Trophoblast cell (in vitro differentiated cells and primary cell): ENCODE data around the gene LIF.
A peak's percentile ranks its signal among the peaks of the same experiment; 100 is the strongest.

Experiments used
- DNase-seq, 2 donors: peaks; one replicate each; pipeline ENCODE4 v3.0.0-alpha.2; 2016
- H2AFZ ChIP-seq: 2 replicates; pipeline ENCODE4 v1.6.1; 2013; ENCODE audit warnings: low read length, moderate library complexity, mild to moderate bottlenecking; ENCODE audit not compliant: insufficient read depth, poor library complexity
- H2AK5ac ChIP-seq: 2 replicates; pipeline ENCODE4 v1.6.1; 2013; ENCODE audit warnings: mild to moderate bottlenecking, low read length
- H2BK120ac ChIP-seq: 2 replicates; pipeline ENCODE4 v1.6.1; 2013; ENCODE audit warnings: low read length, mild to moderate bottlenecking, moderate library complexity; ENCODE audit not compliant: insufficient read depth, poor library complexity
- H2BK12ac ChIP-seq: 2 replicates; pipeline ENCODE4 v1.6.1; 2013; ENCODE audit warnings: mild to moderate bottlenecking, low read length, moderate library complexity
- H2BK5ac ChIP-seq: 2 replicates; pipeline ENCODE4 v1.6.1; 2013; ENCODE audit warnings: low read length, low read depth, moderate library complexity, mild to moderate bottlenecking; ENCODE audit not compliant: poor library complexity
- H3K14ac ChIP-seq: 2 replicates; pipeline ENCODE4 v1.6.1; 2013; ENCODE audit warnings: mild to moderate bottlenecking, low read length
- H3K18ac ChIP-seq: 2 replicates; pipeline ENCODE4 v1.6.1; 2013; ENCODE audit warnings: mild to moderate bottlenecking, low read length
- H3K23ac ChIP-seq: 2 replicates; pipeline ENCODE4 v1.6.1; 2013; ENCODE audit warnings: low read length
- H3K27ac ChIP-seq: 2 replicates; pipeline ENCODE4 v1.5.1; 2013; ENCODE audit warnings: low read depth, mild to moderate bottlenecking, inconsistent platforms, low read length, moderate library complexity
- H3K27me3 ChIP-seq: 2 replicates; pipeline ENCODE4 v1.6.1; 2013; ENCODE audit warnings: inconsistent platforms, mild to moderate bottlenecking, low read length, moderate library complexity; ENCODE audit not compliant: insufficient read depth
- H3K36me3 ChIP-seq, 2 experiments: 1 replicate in 1 of 2; 2 replicates in 1 of 2; pipeline ENCODE4 v1.6.1; 2013; ENCODE audit warnings: low read length in 2 of 2, mild to moderate bottlenecking in 2 of 2, moderate library complexity in 1 of 2; ENCODE audit not compliant: insufficient read depth in 2 of 2, control insufficient read depth in 1 of 2
- H3K4ac ChIP-seq: 2 replicates; pipeline ENCODE4 v1.6.1; 2013; ENCODE audit warnings: low read depth, mild to moderate bottlenecking, low read length, moderate library complexity
- H3K4me1 ChIP-seq, 2 experiments: 1 replicate in 1 of 2; 2 replicates in 1 of 2; pipeline ENCODE4 v1.6.1; 2013; ENCODE audit warnings: low read length in 2 of 2, mild to moderate bottlenecking in 2 of 2, moderate library complexity in 1 of 2; ENCODE audit not compliant: insufficient read depth in 2 of 2, control insufficient read depth in 1 of 2
- H3K4me2 ChIP-seq: 2 replicates; pipeline ENCODE4 v1.6.1; 2013; ENCODE audit warnings: inconsistent platforms, mild to moderate bottlenecking, low read length, moderate library complexity
- H3K4me3 ChIP-seq: 2 replicates; pipeline ENCODE4 v1.5.1; 2013; ENCODE audit warnings: mild to moderate bottlenecking, low read depth, low read length, inconsistent platforms
- H3K79me1 ChIP-seq: one replicate; pipeline ENCODE4 v1.6.1; 2013; ENCODE audit warnings: low read length
- H3K79me2 ChIP-seq: 2 replicates; pipeline ENCODE4 v1.6.1; 2013; ENCODE audit warnings: low read length, mild to moderate bottlenecking; ENCODE audit not compliant: control insufficient read depth, insufficient read depth, poor library complexity
- H3K9ac ChIP-seq: 2 replicates; pipeline ENCODE4 v1.6.1; 2013; ENCODE audit warnings: mild to moderate bottlenecking, low read length
- H3K9me3 ChIP-seq: 2 replicates; pipeline ENCODE4 v1.6.1; 2013; ENCODE audit warnings: low read depth, mild to moderate bottlenecking, control low read depth, inconsistent platforms, low read length; ENCODE audit not compliant: insufficient read depth
- H4K12ac ChIP-seq: 2 replicates; pipeline ENCODE4 v1.6.1; 2013; ENCODE audit warnings: low read depth, mild to moderate bottlenecking, low read length, moderate library complexity
- H4K8ac ChIP-seq: 2 replicates; pipeline ENCODE4 v1.6.1; 2013; ENCODE audit warnings: low read depth, mild to moderate bottlenecking, low read length, moderate library complexity
- H4K91ac ChIP-seq: one replicate; pipeline ENCODE4 v1.6.1; 2013; ENCODE audit warnings: low read depth, mild to moderate bottlenecking, low read length, moderate library complexity
- WGBS: extraction: QIAGEN DNeasy Blood & Tissue Kit; methylation state at CpG from one replicate; pipeline ENCODE4 v1.1.7; 2013; ENCODE audit warnings: missing lambda C conversion rate; ENCODE audit not compliant: insufficient read length, insufficient coverage; ENCODE audit errors: extremely low coverage; 5-methylcytosine and 5-hydroxymethylcytosine counted together

Gene LIF

GRCh38 chr22:30230787-30231461 lies 15.6 kb downstream of the LIF start:
- Histone ChIP-seq H3K27ac (no peak overlapping the region), H3K23ac (no peak overlapping the region), H3K14ac (no peak overlapping the region), H3K4me2 (no peak overlapping the region), H2BK120ac (no peak overlapping the region), H3K4me1 (peaks cover 29 to 37% of the 10 kb centered on the region in 2 experiments), H3K9me3 (no peaks in the 10 kb centered on the region), H2AK5ac (no peak overlapping the region), H4K91ac (no peak overlapping the region), H3K79me2 (no peaks in the 10 kb centered on the region), H2BK12ac (peak overlapping the region; percentile 71), H2BK5ac (no peak overlapping the region), H3K27me3 (no peaks in the 10 kb centered on the region), H3K79me1 (peaks cover 12% of the 10 kb centered on the region), H3K4ac (no peak overlapping the region), H4K8ac (no peak overlapping the region), H3K18ac (no peak overlapping the region), H4K12ac (no peak overlapping the region), H3K4me3 (no peak overlapping the region), H2AFZ (no peak overlapping the region), H3K9ac (no peak overlapping the region), H3K36me3 (no peaks in the 10 kb centered on the region)
- WGBS, result no CpG with 5 or more reads among the region's 9 CpGs
- no peak for DNase-seq

- Histone ChIP-seq H3K18ac (no peak overlapping the region), H2BK12ac (no peak overlapping the region), H3K4me1 (peaks cover 24 to 33% of the 10 kb centered on the region in 2 experiments), H3K4me3 (no peak overlapping the region), H3K9me3 (no peaks in the 10 kb centered on the region), H3K36me3 (no peaks in the 10 kb centered on the region), H2AFZ (no peak overlapping the region), H3K4me2 (no peak overlapping the region), H3K79me1 (peaks cover 9% of the 10 kb centered on the region), H2BK5ac (no peak overlapping the region), H3K14ac (no peak overlapping the region), H3K23ac (no peak overlapping the region), H2BK120ac (no peak overlapping the region), H3K27ac (no peak overlapping the region), H3K27me3 (no peaks in the 10 kb centered on the region), H3K9ac (no peak overlapping the region), H3K79me2 (no peaks in the 10 kb centered on the region), H4K8ac (no peak overlapping the region), H4K12ac (no peak overlapping the region), H2AK5ac (no peak overlapping the region), H4K91ac (no peak overlapping the region), H3K4ac (no peak overlapping the region)
- no CpG with 5 or more reads among the region's 3 CpGs for WGBS
- DNase-seq, result no peak
Observed at GRCh38 chr22:30230330-30230729, 16.2 kb downstream of the LIF start.

- Histone ChIP-seq H3K27ac (no peak overlapping the region), H2BK12ac (peak overlapping the region; percentile 70), H3K4me2 (no peak overlapping the region), H3K79me1 (peaks cover 3% of the 10 kb centered on the region), H3K18ac (peak overlapping the region; percentile 33), H2AFZ (no peak overlapping the region), H3K9me3 (no peaks in the 10 kb centered on the region), H3K23ac (no peak overlapping the region), H4K91ac (no peak overlapping the region), H3K9ac (no peak overlapping the region), H3K27me3 (no peaks in the 10 kb centered on the region), H2AK5ac (peak overlapping the region; percentile 85), H3K14ac (peak overlapping the region; percentile 76), H2BK120ac (no peak overlapping the region), H3K4me1 (peaks cover 24 to 31% of the 10 kb centered on the region in 2 experiments), H4K8ac (no peak overlapping the region), H3K4ac (no peak overlapping the region), H3K79me2 (no peaks in the 10 kb centered on the region), H2BK5ac (no peak overlapping the region), H3K36me3 (no peaks in the 10 kb centered on the region), H3K4me3 (no peak overlapping the region), H4K12ac (no peak overlapping the region)
- WGBS, result no CpG with 5 or more reads among the region's 21 CpGs
- no peak for DNase-seq
Observed at GRCh38 chr22:30228509-30229359, 17.8 kb downstream of the LIF start.

GRCh38 chr22:30227438-30228228 lies 18.9 kb downstream of the LIF start:
- Histone ChIP-seq H4K91ac (peak overlapping the region; percentile 17), H2BK5ac (no peak overlapping the region), H3K14ac (no peak overlapping the region), H3K4me1 (peaks cover 22 to 27% of the 10 kb centered on the region in 2 experiments), H3K9me3 (no peaks in the 10 kb centered on the region), H3K36me3 (no peaks in the 10 kb centered on the region), H2AFZ (no peak overlapping the region), H3K27ac (no peak overlapping the region), H3K27me3 (no peaks in the 10 kb centered on the region), H3K4me2 (no peak overlapping the region), H3K18ac (no peak overlapping the region), H3K79me2 (no peaks in the 10 kb centered on the region), H3K4me3 (no peak overlapping the region), H4K8ac (no peak overlapping the region), H3K4ac (no peak overlapping the region), H2BK12ac (no peak overlapping the region), H3K9ac (no peak overlapping the region), H2AK5ac (no peak overlapping the region), H3K23ac (no peak overlapping the region), H2BK120ac (peak overlapping the region; percentile 21), H3K79me1 (peaks cover 3% of the 10 kb centered on the region), H4K12ac (no peak overlapping the region)
- DNase-seq, result no peak
- WGBS, result no CpG with 5 or more reads among the region's 4 CpGs
